ENCODE results near the gene OXGR1. TPM values are rescaled to one million over a fixed set of nuclear protein-coding genes. Genes with fewer than 3 reads are reported as not detected.

The OXGR1 gene
- polyA plus RNA-seq, 1 donor from 2014 or later, result not detected

- no peak overlapping the region for H2AFZ ChIP-seq (ENCODE audit: low read depth, low read length)
- H3K4me3 ChIP-seq (ENCODE audit: low read length), result no peak overlapping the region
- H3K79me2 ChIP-seq (replicated peaks; ENCODE audit: insufficient read depth, low read length), result no peaks in the 10 kb centered on the region
- no peak overlapping the region for H3K9ac ChIP-seq (ENCODE audit: low read length)
- H3K36me3 ChIP-seq (ENCODE audit: insufficient read depth, low read length), result no peaks in the 10 kb centered on the region
- H3K27ac ChIP-seq (ENCODE audit: low read length), result no peak overlapping the region
- no peak overlapping the region for H3K4me2 ChIP-seq (ENCODE audit: low read length)
- TF ChIP-seq MXI1 (conservative IDR thresholded peaks at IDR 0.05; ENCODE audit: poor library complexity, severe bottlenecking) (no peak), CTCF (IDR thresholded peaks at IDR 0.05; ENCODE audit: poor library complexity, severe bottlenecking) (no peak), RAD21 (conservative IDR thresholded peaks at IDR 0.05) (no peak), SMC3 (conservative IDR thresholded peaks at IDR 0.05; ENCODE audit: poor library complexity) (no peak), POLR2AphosphoS5 (IDR thresholded peaks at IDR 0.05) (no peak), EZH2 (IDR thresholded peaks at IDR 0.05; ENCODE audit: borderline replicate concordance, insufficient read depth, low read length, poor library complexity, severe bottlenecking) (no peak), TAF1 (IDR thresholded peaks at IDR 0.05; ENCODE audit: low read depth) (no peak), REST (IDR thresholded peaks at IDR 0.05; ENCODE audit: borderline replicate concordance) (no peak), EP300 (conservative IDR thresholded peaks at IDR 0.05; ENCODE audit: poor library complexity, severe bottlenecking) (no peak)
- H3K27me3 ChIP-seq (ENCODE audit: insufficient read depth, low read depth, low read length), result no peaks in the 10 kb centered on the region
- no peaks in the 10 kb centered on the region for H3K9me2 ChIP-seq (ENCODE audit: insufficient read depth, low read length)
- no peaks in the 10 kb centered on the region for H4K20me1 ChIP-seq (ENCODE audit: insufficient read depth)
- no peaks in the 10 kb centered on the region for H3F3A ChIP-seq (ENCODE audit: insufficient read depth, low read length, poor library complexity, severe bottlenecking)
- H3K9me3 ChIP-seq (ENCODE audit: low read length), result peaks cover 14% of the 10 kb centered on the region
Observed at GRCh38 chr13:96968027-96968426, 26.2 kb downstream of the OXGR1 start.

- H3K36me3 ChIP-seq (ENCODE audit: insufficient read depth, low read length), result no peaks in the 10 kb centered on the region
- no peak overlapping the region for H3K9ac ChIP-seq (ENCODE audit: low read length)
- H2AFZ ChIP-seq (ENCODE audit: low read depth, low read length), result no peak overlapping the region
- no peak overlapping the region for H3K4me3 ChIP-seq (ENCODE audit: low read length)
- H3K9me3 ChIP-seq (ENCODE audit: low read length), result peaks cover 14% of the 10 kb centered on the region
- H3F3A ChIP-seq (ENCODE audit: insufficient read depth, low read length, poor library complexity, severe bottlenecking), result no peaks in the 10 kb centered on the region
- no peaks in the 10 kb centered on the region for H3K79me2 ChIP-seq (replicated peaks; ENCODE audit: insufficient read depth, low read length)
- TF ChIP-seq TAF1 (IDR thresholded peaks at IDR 0.05; ENCODE audit: low read depth) (no peak), REST (IDR thresholded peaks at IDR 0.05; ENCODE audit: borderline replicate concordance) (no peak), SMC3 (conservative IDR thresholded peaks at IDR 0.05; ENCODE audit: poor library complexity) (no peak), MXI1 (conservative IDR thresholded peaks at IDR 0.05; ENCODE audit: poor library complexity, severe bottlenecking) (no peak), EP300 (conservative IDR thresholded peaks at IDR 0.05; ENCODE audit: poor library complexity, severe bottlenecking) (no peak), RAD21 (conservative IDR thresholded peaks at IDR 0.05) (no peak), CTCF (IDR thresholded peaks at IDR 0.05; ENCODE audit: poor library complexity, severe bottlenecking) (no peak), EZH2 (IDR thresholded peaks at IDR 0.05; ENCODE audit: borderline replicate concordance, insufficient read depth, low read length, poor library complexity, severe bottlenecking) (no peak), POLR2AphosphoS5 (IDR thresholded peaks at IDR 0.05) (no peak)
- no peak overlapping the region for H3K27ac ChIP-seq (ENCODE audit: low read length)
- no peak overlapping the region for H3K4me2 ChIP-seq (ENCODE audit: low read length)
- no peaks in the 10 kb centered on the region for H3K9me2 ChIP-seq (ENCODE audit: insufficient read depth, low read length)
- no peaks in the 10 kb centered on the region for H4K20me1 ChIP-seq (ENCODE audit: insufficient read depth)
- no peaks in the 10 kb centered on the region for H3K27me3 ChIP-seq (ENCODE audit: insufficient read depth, low read depth, low read length)
Observed at GRCh38 chr13:96967248-96967745, 27.0 kb downstream of the OXGR1 start.

Data from neural cell (in vitro differentiated cells).